Measurements from ENCODE around the gene RIPK3.

Gene RIPK3

GRCh38 chr14:24307575-24308341 lies 32.0 kb downstream of the RIPK3 start, which contains the start of gene CIDEB:
CIDEB (minus strand) TSS chr14:24307977; CDS start chr14:24307858, 119 bp downstream.
- DNase-seq (ENCODE audit: low spot score): peak; percentile 55

- no peak for DNase-seq (ENCODE audit: low spot score)
These were observed 32.6 kb downstream of the RIPK3 start for GRCh38 chr14:24307156-24307574.

GRCh38 chr14:24304019-24304387 lies 35.8 kb downstream of the RIPK3 start:
- DNase-seq (ENCODE audit: low spot score): no peak

GRCh38 chr14:24300326-24300980 lies 39.3 kb downstream of the RIPK3 start:
- DNase-seq (ENCODE audit: low spot score): no peak

GRCh38 chr14:24299255-24300191 lies 40.3 kb downstream of the RIPK3 start, which contains the start of the genes DHRS1 and NOP9:
DHRS1 (minus strand) TSS chr14:24299780; CDS start chr14:24299106, 674 bp downstream.
NOP9 (plus strand) TSS chr14:24299850; CDS start chr14:24299955, 105 bp downstream.
- peak; percentile 80 for DNase-seq (ENCODE audit: low spot score)

GRCh38 chr14:24298892-24299254 lies 40.9 kb downstream of the RIPK3 start:
- no peak for DNase-seq (ENCODE audit: low spot score)

- DNase-seq (ENCODE audit: low spot score): peak; percentile 54
These were observed 42.4 kb downstream of the RIPK3 start for GRCh38 chr14:24297190-24297964.

- peak; percentile 67 for DNase-seq (ENCODE audit: low spot score)
These were observed 43.2 kb downstream of the RIPK3 start for GRCh38 chr14:24296341-24297157.

- DNase-seq (ENCODE audit: low spot score): no peak
These were observed 46.3 kb downstream of the RIPK3 start for GRCh38 chr14:24293525-24293924.

- no peak for DNase-seq (ENCODE audit: low spot score)
These were observed 47.5 kb downstream of the RIPK3 start for GRCh38 chr14:24292118-24292807.

- DNase-seq (ENCODE audit: low spot score): no peak
These were observed 48.2 kb downstream of the RIPK3 start for GRCh38 chr14:24291446-24292117.

GRCh38 chr14:24290746-24291145 lies 49.0 kb downstream of the RIPK3 start:
- DNase-seq (ENCODE audit: low spot score): no peak

- no peak for DNase-seq (ENCODE audit: low spot score)
These were observed 50.0 kb downstream of the RIPK3 start for GRCh38 chr14:24289649-24290280.

- no peak for DNase-seq (ENCODE audit: low spot score)
These were observed 52.8 kb downstream of the RIPK3 start for GRCh38 chr14:24286996-24287395.
